Measurements from ENCODE around the gene CRAMP1.
A peak's percentile ranks its signal among the peaks of the same experiment; 100 is the strongest.

Gene CRAMP1

DNA sequence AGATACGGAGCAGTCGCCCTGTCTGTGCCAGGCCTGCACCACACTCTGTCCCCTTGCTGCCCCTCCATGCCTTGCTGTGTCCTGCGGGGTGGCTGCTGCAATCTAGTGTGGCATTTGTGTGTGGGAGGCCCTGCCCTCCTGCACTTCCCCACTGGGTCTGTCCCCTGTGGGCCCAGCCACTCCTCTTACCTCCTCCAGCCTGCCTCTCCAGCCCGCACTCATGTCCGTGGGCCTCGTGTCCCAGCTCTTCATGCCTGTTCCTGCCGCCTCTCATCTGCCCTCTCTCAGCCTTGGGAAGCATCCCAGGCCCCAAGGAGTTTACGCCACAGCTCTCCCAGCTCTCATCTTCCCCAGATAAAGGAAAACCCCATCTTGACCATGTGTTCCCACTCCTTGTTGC, 26.6 kb downstream of the CRAMP1 start:
- no peak for DNase-seq

GRCh38 chr16:1639282-1639681, 27.1 kb downstream of the CRAMP1 start:
- no peak for DNase-seq

- no peak for DNase-seq
These were observed 27.7 kb downstream of the CRAMP1 start for GRCh38 chr16:1639860-1640259.

DNA sequence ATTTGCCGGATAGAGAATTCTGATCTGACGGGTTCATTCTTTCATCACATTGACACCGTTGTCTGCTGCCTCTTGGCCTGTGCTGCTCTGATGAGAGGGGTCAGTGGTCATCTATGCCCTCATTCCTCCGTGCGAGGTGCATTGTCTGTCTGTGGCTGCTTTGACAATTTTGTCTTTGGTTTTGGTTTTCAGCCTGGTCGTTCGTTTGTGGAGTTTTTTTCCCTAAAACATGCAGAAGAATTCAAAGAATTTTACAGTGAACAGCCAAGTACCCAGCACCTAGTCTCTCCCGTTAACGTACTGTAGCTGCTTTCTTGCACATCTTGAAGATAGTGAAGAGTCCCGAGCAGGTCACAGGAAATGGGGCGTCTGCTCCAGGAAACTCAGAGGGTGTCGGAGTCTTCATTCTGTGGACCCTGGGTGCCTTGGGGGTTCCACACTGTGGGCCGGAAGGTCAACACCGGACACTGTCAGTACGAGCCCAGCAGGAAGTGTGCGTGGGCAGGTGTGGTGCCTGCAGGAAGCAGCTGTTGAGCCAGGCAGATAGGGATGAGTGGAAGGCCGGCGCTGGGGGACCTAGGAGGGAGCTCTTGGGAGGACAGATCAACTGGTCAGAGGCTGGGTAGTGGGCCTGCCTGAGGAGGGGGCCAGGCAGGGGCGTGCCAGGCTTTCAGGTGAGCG, 28.2 kb downstream of the CRAMP1 start:
- DNase-seq = no peak

DNA sequence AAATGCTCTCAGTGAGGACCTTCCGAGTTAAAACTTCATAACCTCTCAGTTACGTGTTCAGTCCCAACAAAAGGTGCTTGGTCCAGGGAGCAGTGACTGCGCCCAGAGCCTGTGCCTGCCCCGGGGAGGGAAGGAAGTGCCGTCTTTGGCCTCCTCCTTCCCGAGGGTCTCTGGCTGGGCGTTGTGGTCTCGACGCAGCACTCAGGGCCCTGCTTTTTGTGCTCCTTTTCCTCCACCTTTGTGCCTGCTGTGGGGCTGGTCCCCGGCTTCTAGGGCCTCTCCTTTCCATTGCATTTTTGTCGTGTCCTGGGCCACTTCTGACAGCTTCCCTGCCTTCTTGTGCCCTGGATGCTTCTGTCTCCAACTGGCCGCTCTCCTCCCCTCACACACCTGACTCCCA, 29.1 kb downstream of the CRAMP1 start:
- DNase-seq = no peak

GRCh38 chr16:1642148-1642547, 30.0 kb downstream of the CRAMP1 start:
- DNase-seq = no peak

DNA sequence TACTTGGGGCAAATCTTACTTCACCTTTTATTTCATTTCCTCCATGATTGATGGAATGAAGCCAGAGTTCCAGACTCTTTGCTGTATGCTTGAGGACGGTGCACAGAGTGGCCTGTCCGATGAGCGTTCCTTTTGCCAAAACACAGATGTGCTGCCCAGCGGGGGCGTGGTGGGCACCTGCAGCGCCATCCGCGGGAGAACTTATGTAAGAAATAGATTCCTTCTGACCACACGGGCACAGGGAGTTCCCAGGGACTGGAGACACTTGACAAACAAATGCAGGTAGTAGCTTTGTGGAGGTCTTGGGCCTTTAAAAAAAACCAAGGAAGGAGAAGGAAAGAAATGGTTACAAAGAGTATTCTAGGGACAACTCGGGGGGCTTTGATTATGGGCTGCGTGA, 30.6 kb downstream of the CRAMP1 start:
- DNase-seq = no peak

GRCh38 chr16:1643521-1643920, 31.4 kb downstream of the CRAMP1 start:
- DNase-seq = no peak

GRCh38 chr16:1645914-1646525, 33.9 kb downstream of the CRAMP1 start:
- peak; percentile 19 for DNase-seq

DNA sequence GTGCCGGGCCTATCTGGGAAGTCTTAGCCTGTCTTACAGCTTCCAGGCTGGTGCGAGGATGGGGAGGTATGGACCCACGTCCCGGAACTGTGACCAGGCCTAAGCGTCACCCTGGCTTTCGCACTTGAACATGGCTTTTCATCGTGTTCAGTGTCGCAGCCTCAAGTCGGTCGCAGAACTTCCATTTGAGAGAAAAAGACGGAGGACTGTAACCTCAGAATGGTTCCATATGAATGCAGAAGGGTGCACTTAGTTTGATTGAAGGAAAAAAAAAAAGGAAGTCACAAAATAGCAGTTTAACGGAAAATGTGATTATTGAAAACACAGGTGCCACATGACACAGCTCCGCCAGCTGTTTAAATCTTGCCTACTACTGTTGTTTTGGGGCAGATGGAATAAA, 35.7 kb downstream of the CRAMP1 start:
- DNase-seq = no peak

- DNase-seq = no peak
These were observed 38.0 kb downstream of the CRAMP1 start for GRCh38 chr16:1650131-1650530.

GRCh38 chr16:1651094-1651973, 39.2 kb downstream of the CRAMP1 start:
- DNase-seq = no peak

DNA sequence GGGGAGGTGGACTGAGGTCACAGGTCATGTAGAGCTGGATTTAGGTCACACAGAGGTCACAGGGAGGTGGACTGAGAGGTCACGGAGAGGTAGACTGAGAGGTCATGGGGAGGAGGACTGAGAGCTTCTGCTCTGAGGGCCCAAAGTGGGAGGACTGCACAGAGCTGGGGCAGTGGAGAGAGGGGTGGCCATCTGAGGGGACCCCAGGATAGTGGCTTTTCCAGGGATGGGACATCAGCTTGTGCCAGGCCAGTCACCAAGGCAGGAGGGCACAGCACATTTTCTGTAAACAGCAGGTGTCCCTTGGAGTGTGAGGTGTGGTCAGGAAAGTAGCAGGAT, 39.8 kb downstream of the CRAMP1 start:
- no peak for DNase-seq

- DNase-seq = no peak
These were observed 40.9 kb downstream of the CRAMP1 start for GRCh38 chr16:1653023-1653422.

GRCh38 chr16:1654505-1655268, 42.5 kb downstream of the CRAMP1 start:
- no peak for DNase-seq

GRCh38 chr16:1655269-1655807, 43.2 kb downstream of the CRAMP1 start:
- no peak for DNase-seq

- DNase-seq = no peak
These were observed 44.0 kb downstream of the CRAMP1 start for GRCh38 chr16:1655909-1656807.

DNA sequence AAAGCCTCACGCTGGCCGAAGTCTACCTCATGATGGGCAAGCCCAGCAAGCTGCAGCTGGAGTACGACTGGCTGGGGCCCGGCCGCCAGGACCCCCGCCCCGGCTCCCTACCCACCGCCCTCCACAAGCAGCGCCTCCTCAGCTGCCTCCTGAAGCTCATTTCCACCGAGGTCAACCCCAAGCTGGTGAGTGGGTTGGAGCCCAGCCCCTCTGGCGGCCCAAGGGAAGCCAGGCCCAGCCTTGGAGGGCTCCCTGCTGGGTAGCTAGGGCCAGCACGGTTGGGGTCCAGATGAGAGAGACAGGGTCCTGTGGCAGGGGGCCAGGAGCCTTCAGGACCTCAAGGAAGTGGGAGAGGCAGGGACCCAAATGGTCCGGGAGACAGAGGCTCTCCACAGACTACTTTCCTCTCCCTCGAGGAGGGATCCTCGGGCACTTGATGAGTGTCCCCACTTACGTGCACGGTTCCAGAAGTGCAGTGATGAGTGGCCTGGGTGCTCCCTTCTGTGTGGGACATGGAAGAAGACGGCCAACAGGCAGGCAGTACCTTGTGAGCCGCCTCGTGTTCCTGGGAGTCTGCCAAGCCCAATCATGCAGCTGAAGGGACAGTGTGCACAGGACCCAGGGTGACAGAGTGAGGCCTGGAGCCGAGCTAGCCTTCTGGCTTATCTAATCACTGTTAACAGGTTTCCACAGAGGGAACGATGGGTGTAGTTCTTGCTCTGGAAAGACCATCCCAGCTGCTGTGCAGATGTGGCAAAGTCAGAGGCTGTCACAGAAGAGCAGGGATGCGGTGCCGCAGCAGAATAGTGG, 44.9 kb downstream of the CRAMP1 start:
- DNase-seq = no peak

DNA sequence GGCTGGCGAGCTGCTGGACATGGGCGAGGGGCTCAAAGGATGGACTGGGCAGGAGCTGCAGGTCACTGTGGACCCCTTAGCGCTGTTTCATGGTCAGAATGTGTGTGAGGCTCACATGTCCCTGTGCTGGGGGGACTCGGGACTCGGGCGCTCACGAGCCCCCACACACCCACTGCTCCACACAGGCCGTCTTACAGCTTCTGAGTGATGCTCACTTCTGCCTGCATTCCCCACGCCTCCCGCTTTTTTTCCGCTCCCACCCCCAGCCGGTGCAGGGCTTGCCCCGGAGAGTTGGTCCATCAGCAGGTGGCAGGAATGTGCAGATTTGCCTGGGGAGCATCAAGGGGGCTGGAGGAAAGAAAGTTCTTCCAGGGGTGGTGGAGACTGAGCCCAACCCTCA, 45.7 kb downstream of the CRAMP1 start:
- no peak for DNase-seq

DNA sequence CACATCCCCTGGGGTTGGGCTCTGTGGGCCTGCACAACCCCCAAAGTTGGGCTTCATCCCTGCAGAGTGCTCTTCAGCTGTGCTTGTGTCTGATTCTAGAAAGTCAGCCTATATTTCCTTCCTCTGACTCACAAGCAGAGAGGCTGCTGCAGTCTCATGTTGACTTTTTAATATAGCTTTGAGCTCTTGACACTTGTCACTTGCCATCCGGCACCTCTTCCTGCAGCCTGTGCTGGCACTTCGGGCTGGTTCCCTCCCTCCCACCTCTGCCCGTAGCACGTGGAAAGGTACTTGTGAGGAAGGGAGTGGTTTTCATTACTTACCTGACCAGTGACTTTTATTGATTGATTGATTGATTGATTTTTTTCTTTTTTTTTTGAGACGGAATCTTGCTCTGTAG, 46.9 kb downstream of the CRAMP1 start:
- no peak for DNase-seq

GRCh38 chr16:1661826-1662225, 49.7 kb downstream of the CRAMP1 start:
- DNase-seq = no peak
